Mucosa of rectum (tissue), 2 donors: Measurements from ENCODE around the gene TEX51.

Experiments
- H3K27ac ChIP-seq, 2 donors: one replicate each; pipeline ENCODE4 v1.7.0; 2013; ENCODE audit warnings: inconsistent platforms in 2 of 2, low read depth in 2 of 2, low read length in 2 of 2
- H3K27me3 ChIP-seq, 2 donors: one replicate each; pipeline ENCODE4 v1.7.0; 2013; ENCODE audit warnings: low read length in 2 of 2; ENCODE audit not compliant: control insufficient read depth in 2 of 2, insufficient read depth in 2 of 2
- H3K36me3 ChIP-seq, 2 donors: one replicate each; pipeline ENCODE4 v1.7.0; 2013; ENCODE audit warnings: low read length in 2 of 2; ENCODE audit not compliant: control insufficient read depth in 2 of 2, insufficient read depth in 2 of 2
- H3K4me1 ChIP-seq, 2 donors: one replicate each; pipeline ENCODE4 v1.7.0; 2013; ENCODE audit warnings: low read length in 2 of 2, mild to moderate bottlenecking in 1 of 2; ENCODE audit not compliant: control insufficient read depth in 2 of 2, insufficient read depth in 2 of 2
- H3K4me3 ChIP-seq, 2 donors: one replicate each; pipeline ENCODE4 v1.7.0; 2013; ENCODE audit warnings: low read length in 2 of 2
- H3K9ac ChIP-seq, 2 donors: one replicate each; pipeline ENCODE4 v1.7.0; 2013; ENCODE audit warnings: low read length in 2 of 2, low read depth in 1 of 2, mild to moderate bottlenecking in 1 of 2
- H3K9me3 ChIP-seq, 2 donors: one replicate each; pipeline ENCODE4 v1.7.0; 2013; ENCODE audit warnings: low read length in 2 of 2; ENCODE audit not compliant: control insufficient read depth in 2 of 2
- donor health status: healthy.
- donor health status: Normal muscosa, but diverticular disease.

TEX51 gene

GRCh38 chr2:126946318-126947102 is 47.8 kb downstream of the TEX51 start:
- Histone ChIP-seq H3K36me3 (no peaks in the 10 kb centered on the region), H3K9ac (no peak overlapping the region), H3K27me3 (no peaks in the 10 kb centered on the region)

GRCh38 chr2:126947103-126947429 is 48.4 kb downstream of the TEX51 start:
- Histone ChIP-seq H3K9ac (no peak overlapping the region), H3K4me1 (peaks cover 0 to 4% of the 10 kb centered on the region in 2 donors), H3K4me3 (no peak overlapping the region), H3K27me3 (no peaks in the 10 kb centered on the region), H3K36me3 (no peaks in the 10 kb centered on the region), H3K27ac (no peak overlapping the region), H3K9me3 (no peaks in the 10 kb centered on the region)

More at GRCh38 chr2:126946318-126947102, 47.8 kb downstream of the TEX51 start:
- Histone ChIP-seq H3K4me3 (no peak overlapping the region), H3K4me1 (peaks cover 0 to 4% of the 10 kb centered on the region in 2 donors), H3K27ac (no peak overlapping the region), H3K9me3 (no peaks in the 10 kb centered on the region)

DNA sequence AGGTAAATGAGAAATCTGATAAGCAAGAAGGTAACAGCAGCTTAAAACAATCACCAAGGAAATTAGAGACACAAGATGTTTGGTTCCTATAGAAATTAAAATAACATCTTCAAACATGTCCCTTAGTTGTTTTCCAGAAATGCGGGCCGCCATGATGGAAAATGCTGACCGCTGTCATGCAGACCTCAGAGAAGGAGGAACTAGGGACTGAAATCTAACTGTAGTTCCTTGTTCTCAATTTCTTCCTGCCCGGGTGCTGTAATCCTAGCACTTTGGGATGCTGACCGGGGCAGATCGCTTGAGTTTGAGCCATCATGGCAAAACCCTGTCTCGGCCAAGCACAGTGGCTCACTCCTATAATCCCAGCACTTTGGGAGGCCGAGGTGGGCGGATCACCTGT is 51.1 kb downstream of the TEX51 start:
- Histone ChIP-seq H3K27ac (no peak overlapping the region), H3K27me3 (no peaks in the 10 kb centered on the region), H3K9me3 (no peaks in the 10 kb centered on the region), H3K9ac (no peak overlapping the region), H3K4me3 (no peak overlapping the region), H3K4me1 (peaks cover 0 to 4% of the 10 kb centered on the region in 2 donors), H3K36me3 (no peaks in the 10 kb centered on the region)

- Histone ChIP-seq H3K4me3 (no peak overlapping the region), H3K9me3 (no peaks in the 10 kb centered on the region), H3K27me3 (no peaks in the 10 kb centered on the region), H3K4me1 (peaks cover 0 to 2% of the 10 kb centered on the region in 2 donors), H3K36me3 (no peaks in the 10 kb centered on the region), H3K27ac (no peak overlapping the region), H3K9ac (no peak overlapping the region)
These were observed 51.8 kb downstream of the TEX51 start for GRCh38 chr2:126950504-126950903.
